Ishikawa (cell line): ENCODE results near the gene PABPC3.

Source experiments
- CEBPB ChIP-seq: IDR thresholded peaks from 2 replicates; pipeline ENCODE4 v1.6.1; 2012
- CREB1 ChIP-seq: IDR thresholded peaks from 2 replicates; pipeline ENCODE4 v1.6.1; 2012; ENCODE audit warnings: low read depth
- EGR1 ChIP-seq: IDR thresholded peaks from 2 replicates; pipeline ENCODE4 v1.6.1; 2012
- EP300 ChIP-seq: IDR thresholded peaks from 2 replicates; pipeline ENCODE4 v1.6.1; 2012; ENCODE audit warnings: borderline replicate concordance
- FOXM1 ChIP-seq: IDR thresholded peaks from 2 replicates; pipeline ENCODE4 v1.6.1; 2012; ENCODE audit warnings: low read depth, borderline replicate concordance
- NFIC ChIP-seq: IDR thresholded peaks from 2 replicates; pipeline ENCODE4 v1.6.1; 2012
- RAD21 ChIP-seq: IDR thresholded peaks from 2 replicates; pipeline ENCODE4 v1.6.1; 2012; ENCODE audit warnings: low read depth
- TAF1 ChIP-seq: IDR thresholded peaks from 2 replicates; pipeline ENCODE4 v1.6.1; 2012; ENCODE audit warnings: low read depth, mild to moderate bottlenecking
- TCF12 ChIP-seq: IDR thresholded peaks from 2 replicates; pipeline ENCODE4 v1.6.1; 2012; ENCODE audit warnings: low read depth
- TEAD4 ChIP-seq: IDR thresholded peaks from 2 replicates; pipeline ENCODE4 v1.6.1; 2012
- YY1 ChIP-seq: IDR thresholded peaks from 2 replicates; pipeline ENCODE4 v1.6.1; 2012; ENCODE audit warnings: low read depth
- ZBTB7A ChIP-seq: IDR thresholded peaks from 2 replicates; pipeline ENCODE4 v1.6.1; 2012; ENCODE audit warnings: low read depth
- TF ChIP-seq, protein P1 (sequence below): IDR thresholded peaks from 2 replicates; pipeline ENCODE4 v1.6.1; 2012; ENCODE audit warnings: low read depth, mild to moderate bottlenecking
- TF ChIP-seq, protein P2 (sequence below): IDR thresholded peaks from 2 replicates; pipeline ENCODE4 v1.6.1; 2012
- TF ChIP-seq, protein P3 (sequence below): IDR thresholded peaks from 2 replicates; pipeline ENCODE4 v1.6.1; 2012

PABPC3 gene

DNA sequence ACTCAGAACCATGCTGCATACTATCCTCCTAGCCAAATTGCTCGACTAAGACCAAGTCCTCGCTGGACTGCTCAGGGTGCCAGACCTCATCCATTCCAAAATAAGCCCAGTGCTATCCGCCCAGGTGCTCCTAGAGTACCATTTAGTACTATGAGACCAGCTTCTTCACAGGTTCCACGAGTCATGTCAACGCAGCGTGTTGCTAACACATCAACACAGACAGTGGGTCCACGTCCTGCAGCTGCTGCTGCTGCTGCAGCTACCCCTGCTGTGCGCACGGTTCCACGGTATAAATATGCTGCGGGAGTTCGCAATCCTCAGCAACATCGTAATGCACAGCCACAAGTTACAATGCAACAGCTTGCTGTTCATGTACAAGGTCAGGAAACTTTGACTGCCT lies 1.5 kb downstream of the PABPC3 start:
- TF ChIP-seq EP300 (no peak), CEBPB (no peak), TEAD4 (no peak), TAF1 (no peak), CREB1 (no peak), EGR1 (no peak), RAD21 (no peak), TCF12 (no peak), NFIC (no peak), ZBTB7A (no peak), FOXM1 (no peak), YY1 (no peak)
- TF ChIP-seq, protein P1, sequence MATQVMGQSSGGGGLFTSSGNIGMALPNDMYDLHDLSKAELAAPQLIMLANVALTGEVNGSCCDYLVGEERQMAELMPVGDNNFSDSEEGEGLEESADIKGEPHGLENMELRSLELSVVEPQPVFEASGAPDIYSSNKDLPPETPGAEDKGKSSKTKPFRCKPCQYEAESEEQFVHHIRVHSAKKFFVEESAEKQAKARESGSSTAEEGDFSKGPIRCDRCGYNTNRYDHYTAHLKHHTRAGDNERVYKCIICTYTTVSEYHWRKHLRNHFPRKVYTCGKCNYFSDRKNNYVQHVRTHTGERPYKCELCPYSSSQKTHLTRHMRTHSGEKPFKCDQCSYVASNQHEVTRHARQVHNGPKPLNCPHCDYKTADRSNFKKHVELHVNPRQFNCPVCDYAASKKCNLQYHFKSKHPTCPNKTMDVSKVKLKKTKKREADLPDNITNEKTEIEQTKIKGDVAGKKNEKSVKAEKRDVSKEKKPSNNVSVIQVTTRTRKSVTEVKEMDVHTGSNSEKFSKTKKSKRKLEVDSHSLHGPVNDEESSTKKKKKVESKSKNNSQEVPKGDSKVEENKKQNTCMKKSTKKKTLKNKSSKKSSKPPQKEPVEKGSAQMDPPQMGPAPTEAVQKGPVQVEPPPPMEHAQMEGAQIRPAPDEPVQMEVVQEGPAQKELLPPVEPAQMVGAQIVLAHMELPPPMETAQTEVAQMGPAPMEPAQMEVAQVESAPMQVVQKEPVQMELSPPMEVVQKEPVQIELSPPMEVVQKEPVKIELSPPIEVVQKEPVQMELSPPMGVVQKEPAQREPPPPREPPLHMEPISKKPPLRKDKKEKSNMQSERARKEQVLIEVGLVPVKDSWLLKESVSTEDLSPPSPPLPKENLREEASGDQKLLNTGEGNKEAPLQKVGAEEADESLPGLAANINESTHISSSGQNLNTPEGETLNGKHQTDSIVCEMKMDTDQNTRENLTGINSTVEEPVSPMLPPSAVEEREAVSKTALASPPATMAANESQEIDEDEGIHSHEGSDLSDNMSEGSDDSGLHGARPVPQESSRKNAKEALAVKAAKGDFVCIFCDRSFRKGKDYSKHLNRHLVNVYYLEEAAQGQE = no peak
- TF ChIP-seq, protein P2, sequence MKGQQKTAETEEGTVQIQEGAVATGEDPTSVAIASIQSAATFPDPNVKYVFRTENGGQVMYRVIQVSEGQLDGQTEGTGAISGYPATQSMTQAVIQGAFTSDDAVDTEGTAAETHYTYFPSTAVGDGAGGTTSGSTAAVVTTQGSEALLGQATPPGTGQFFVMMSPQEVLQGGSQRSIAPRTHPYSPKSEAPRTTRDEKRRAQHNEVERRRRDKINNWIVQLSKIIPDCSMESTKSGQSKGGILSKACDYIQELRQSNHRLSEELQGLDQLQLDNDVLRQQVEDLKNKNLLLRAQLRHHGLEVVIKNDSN = no peak
- TF ChIP-seq, protein P3, sequence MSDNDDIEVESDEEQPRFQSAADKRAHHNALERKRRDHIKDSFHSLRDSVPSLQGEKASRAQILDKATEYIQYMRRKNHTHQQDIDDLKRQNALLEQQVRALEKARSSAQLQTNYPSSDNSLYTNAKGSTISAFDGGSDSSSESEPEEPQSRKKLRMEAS = no peak

DNA sequence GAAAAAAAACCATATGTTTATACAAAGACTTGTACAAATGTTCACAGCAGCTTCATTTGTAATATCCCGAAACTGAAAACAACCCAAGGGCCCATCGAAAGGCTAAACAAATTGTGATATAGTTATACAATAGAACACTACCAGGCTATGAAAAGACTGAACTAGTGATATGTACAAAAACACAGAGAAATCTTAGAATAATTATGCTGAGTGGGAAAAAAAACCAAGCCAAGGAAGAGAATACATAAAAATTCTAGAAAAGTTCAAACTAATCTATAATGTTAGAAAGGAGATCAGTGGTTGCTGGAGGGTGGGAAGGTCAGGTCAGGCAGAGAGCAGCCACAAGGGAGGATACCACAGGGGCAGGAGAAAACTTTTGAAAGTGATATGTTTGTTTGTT lies 7.8 kb downstream of the PABPC3 start:
- TF ChIP-seq, protein P3 = no peak
- TF ChIP-seq, protein P1 = no peak
- TF ChIP-seq ZBTB7A (no peak), TEAD4 (no peak), TAF1 (no peak), RAD21 (no peak), YY1 (no peak), EGR1 (no peak), FOXM1 (no peak), NFIC (no peak)
- TF ChIP-seq, protein P2 = no peak

DNA sequence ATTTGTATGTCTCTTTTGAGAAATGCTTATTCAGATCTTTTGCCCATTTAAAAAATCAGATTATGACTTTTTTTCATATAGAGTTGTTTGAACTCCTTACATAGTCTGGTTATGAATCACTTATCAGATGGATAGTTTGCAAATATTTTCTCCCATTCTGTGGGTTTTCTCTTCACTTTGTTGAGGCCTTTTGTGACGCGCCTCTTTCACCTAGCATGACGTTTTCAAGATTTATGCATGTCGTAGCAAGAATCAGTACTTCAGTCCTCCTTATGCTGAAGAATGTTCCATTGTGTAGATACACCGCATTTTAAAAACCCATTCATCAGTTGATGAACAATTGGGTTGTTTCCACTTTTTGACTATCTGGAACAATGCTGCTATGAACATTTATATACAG lies 13.4 kb downstream of the PABPC3 start:
- no peak for TF ChIP-seq EGR1
- no peak for TF ChIP-seq YY1
- no peak for TF ChIP-seq CEBPB
- no peak for TF ChIP-seq FOXM1
- TF ChIP-seq TEAD4 = no peak
- TF ChIP-seq TCF12 = no peak
- no peak for TF ChIP-seq CREB1
- no peak for TF ChIP-seq NFIC
- no peak for TF ChIP-seq TAF1
- TF ChIP-seq, protein P1 = no peak
- TF ChIP-seq, protein P2 = no peak
- no peak for TF ChIP-seq EP300
- TF ChIP-seq ZBTB7A = no peak
- TF ChIP-seq, protein P3 = no peak
- no peak for TF ChIP-seq RAD21
